Gastroesophageal sphincter (tissue), 3 donors: Measurements from ENCODE around the gene ADARB1.

Source experiments
- CTCF ChIP-seq, 4 experiments: fragments of 200-600 bp in 2 of 4; fragments of 450-650 bp in 2 of 4; sonication (generic) in 1 of 4; IDR thresholded peaks; one replicate each; pipeline ENCODE4 v1.5.1; 2017 to 2019; ENCODE audit warnings: antibody characterized with exemption in 4 of 4, mild to moderate bottlenecking in 2 of 4, moderate library complexity in 2 of 4
- EP300 ChIP-seq: sonication (generic); formaldehyde crosslinking; IDR thresholded peaks from one replicate; pipeline ENCODE4 v1.6.1; 2017; ENCODE audit warnings: antibody characterized with exemption, mild to moderate bottlenecking
- POLR2A ChIP-seq, 2 donors: fragments of 450-650 bp; IDR thresholded peaks; one replicate each; pipeline ENCODE4 v1.6.1; 2017; ENCODE audit warnings: antibody characterized with exemption in 2 of 2, mild to moderate bottlenecking in 2 of 2, moderate library complexity in 1 of 2

GRCh38 chr21:45162809-45163208 lies 88.4 kb downstream of the ADARB1 start:
- TF ChIP-seq CTCF (IDR thresholded peaks at IDR 0.05) (no peak), POLR2A (IDR thresholded peaks at IDR 0.05) (no peak), EP300 (no peak)
